ENCODE results near the gene KCTD15.
A peak's percentile ranks its signal among the peaks of the same experiment; 100 is the strongest.

KCTD15 gene

GRCh38 chr19:33800012-33800680 lies 3.5 kb downstream of the KCTD15 start:
- peaks cover 0 to 26% of the 10 kb centered on the region in 2 donors for H3K4me1 ChIP-seq (ENCODE audit: control insufficient read depth in 1 of 2, insufficient read depth in 2 of 2, low read length in 2 of 2)
- H3K9me3 ChIP-seq (ENCODE audit: control insufficient read depth in 1 of 2, low read length in 2 of 2): no peaks in the 10 kb centered on the region
- peaks cover 5 to 16% of the 10 kb centered on the region in 2 donors for H3K36me3 ChIP-seq (ENCODE audit: control insufficient read depth in 1 of 2, insufficient read depth in 2 of 2, low read length in 2 of 2)
- no peak overlapping the region for H3K27ac ChIP-seq (ENCODE audit: low read length)
- peak overlapping the region in 1 of 2 donors; percentile 85 for H3K4me3 ChIP-seq (ENCODE audit: low read depth in 1 of 2, low read length in 2 of 2)
- no peaks in the 10 kb centered on the region for H3K27me3 ChIP-seq (ENCODE audit: low read depth, low read length)

- peaks cover 0 to 34% of the 10 kb centered on the region in 2 donors for H3K4me1 ChIP-seq (ENCODE audit: control insufficient read depth in 1 of 2, insufficient read depth in 2 of 2, low read length in 2 of 2)
These were observed 4.7 kb downstream of the KCTD15 start for GRCh38 chr19:33801411-33801810.

GRCh38 chr19:33802001-33802400 lies 5.3 kb downstream of the KCTD15 start:
- Histone ChIP-seq H3K36me3 (ENCODE audit: control insufficient read depth in 1 of 2, insufficient read depth in 2 of 2, low read length in 2 of 2) (peaks cover 5 to 20% of the 10 kb centered on the region in 2 donors), H3K4me3 (ENCODE audit: low read depth in 1 of 2, low read length in 2 of 2) (no peak overlapping the region), H3K9me3 (ENCODE audit: control insufficient read depth in 1 of 2, low read length in 2 of 2) (no peaks in the 10 kb centered on the region), H3K27me3 (ENCODE audit: low read depth, low read length) (no peaks in the 10 kb centered on the region), H3K27ac (ENCODE audit: low read length) (no peak overlapping the region), H3K4me1 (ENCODE audit: control insufficient read depth in 1 of 2, insufficient read depth in 2 of 2, low read length in 2 of 2) (peaks cover 0 to 33% of the 10 kb centered on the region in 2 donors)

More at GRCh38 chr19:33801411-33801810, 4.7 kb downstream of the KCTD15 start:
- Histone ChIP-seq H3K27me3 (ENCODE audit: low read depth, low read length) (no peaks in the 10 kb centered on the region), H3K27ac (ENCODE audit: low read length) (no peak overlapping the region), H3K4me3 (ENCODE audit: low read depth in 1 of 2, low read length in 2 of 2) (no peak overlapping the region), H3K36me3 (ENCODE audit: control insufficient read depth in 1 of 2, insufficient read depth in 2 of 2, low read length in 2 of 2) (peaks cover 5 to 16% of the 10 kb centered on the region in 2 donors), H3K9me3 (ENCODE audit: control insufficient read depth in 1 of 2, low read length in 2 of 2) (no peaks in the 10 kb centered on the region)

- Histone ChIP-seq H3K4me1 (ENCODE audit: control insufficient read depth in 1 of 2, insufficient read depth in 2 of 2, low read length in 2 of 2) (peaks cover 0 to 29% of the 10 kb centered on the region in 2 donors), H3K27ac (ENCODE audit: low read length) (no peak overlapping the region), H3K36me3 (ENCODE audit: control insufficient read depth in 1 of 2, insufficient read depth in 2 of 2, low read length in 2 of 2) (peaks cover 5 to 23% of the 10 kb centered on the region in 2 donors), H3K9me3 (ENCODE audit: control insufficient read depth in 1 of 2, low read length in 2 of 2) (no peaks in the 10 kb centered on the region), H3K27me3 (ENCODE audit: low read depth, low read length) (no peaks in the 10 kb centered on the region), H3K4me3 (ENCODE audit: low read depth in 1 of 2, low read length in 2 of 2) (no peak overlapping the region)
These were observed 6.1 kb downstream of the KCTD15 start for GRCh38 chr19:33802801-33803200.

- peaks cover 5 to 28% of the 10 kb centered on the region in 2 donors for H3K36me3 ChIP-seq (ENCODE audit: control insufficient read depth in 1 of 2, insufficient read depth in 2 of 2, low read length in 2 of 2)
- no peak overlapping the region for H3K27ac ChIP-seq (ENCODE audit: low read length)
- no peak overlapping the region for H3K4me3 ChIP-seq (ENCODE audit: low read depth in 1 of 2, low read length in 2 of 2)
- H3K27me3 ChIP-seq (ENCODE audit: low read depth, low read length): no peaks in the 10 kb centered on the region
- H3K4me1 ChIP-seq (ENCODE audit: control insufficient read depth in 1 of 2, insufficient read depth in 2 of 2, low read length in 2 of 2): peaks cover 0 to 29% of the 10 kb centered on the region in 2 donors
- H3K9me3 ChIP-seq (ENCODE audit: control insufficient read depth in 1 of 2, low read length in 2 of 2): no peaks in the 10 kb centered on the region
These were observed 6.7 kb downstream of the KCTD15 start for GRCh38 chr19:33803383-33803782.

GRCh38 chr19:33804021-33804799 lies 7.5 kb downstream of the KCTD15 start:
- Histone ChIP-seq H3K9me3 (ENCODE audit: control insufficient read depth in 1 of 2, low read length in 2 of 2) (no peaks in the 10 kb centered on the region), H3K4me1 (ENCODE audit: control insufficient read depth in 1 of 2, insufficient read depth in 2 of 2, low read length in 2 of 2) (peaks cover 0 to 25% of the 10 kb centered on the region in 2 donors), H3K27ac (ENCODE audit: low read length) (peak overlapping the region; percentile 6), H3K36me3 (ENCODE audit: control insufficient read depth in 1 of 2, insufficient read depth in 2 of 2, low read length in 2 of 2) (peaks cover 5 to 32% of the 10 kb centered on the region in 2 donors), H3K4me3 (ENCODE audit: low read depth in 1 of 2, low read length in 2 of 2) (no peak overlapping the region), H3K27me3 (ENCODE audit: low read depth, low read length) (no peaks in the 10 kb centered on the region)

- H3K4me3 ChIP-seq (ENCODE audit: low read depth in 1 of 2, low read length in 2 of 2): no peak overlapping the region
- no peak overlapping the region for H3K27ac ChIP-seq (ENCODE audit: low read length)
- no peaks in the 10 kb centered on the region for H3K9me3 ChIP-seq (ENCODE audit: control insufficient read depth in 1 of 2, low read length in 2 of 2)
- peaks cover 0 to 19% of the 10 kb centered on the region in 2 donors for H3K4me1 ChIP-seq (ENCODE audit: control insufficient read depth in 1 of 2, insufficient read depth in 2 of 2, low read length in 2 of 2)
- peaks cover 5 to 32% of the 10 kb centered on the region in 2 donors for H3K36me3 ChIP-seq (ENCODE audit: control insufficient read depth in 1 of 2, insufficient read depth in 2 of 2, low read length in 2 of 2)
- H3K27me3 ChIP-seq (ENCODE audit: low read depth, low read length): no peaks in the 10 kb centered on the region
These were observed 8.6 kb downstream of the KCTD15 start for GRCh38 chr19:33805313-33805712.

GRCh38 chr19:33805840-33806433 lies 9.3 kb downstream of the KCTD15 start:
- Histone ChIP-seq H3K27me3 (ENCODE audit: low read depth, low read length) (no peaks in the 10 kb centered on the region), H3K9me3 (ENCODE audit: control insufficient read depth in 1 of 2, low read length in 2 of 2) (no peaks in the 10 kb centered on the region), H3K4me1 (ENCODE audit: control insufficient read depth in 1 of 2, insufficient read depth in 2 of 2, low read length in 2 of 2) (peaks cover 0 to 19% of the 10 kb centered on the region in 2 donors), H3K36me3 (ENCODE audit: control insufficient read depth in 1 of 2, insufficient read depth in 2 of 2, low read length in 2 of 2) (peaks cover 4 to 33% of the 10 kb centered on the region in 2 donors), H3K27ac (ENCODE audit: low read length) (no peak overlapping the region), H3K4me3 (ENCODE audit: low read depth in 1 of 2, low read length in 2 of 2) (no peak overlapping the region)

GRCh38 chr19:33806434-33806881 lies 9.8 kb downstream of the KCTD15 start:
- Histone ChIP-seq H3K4me3 (ENCODE audit: low read depth in 1 of 2, low read length in 2 of 2) (no peak overlapping the region), H3K9me3 (ENCODE audit: control insufficient read depth in 1 of 2, low read length in 2 of 2) (no peaks in the 10 kb centered on the region), H3K4me1 (ENCODE audit: control insufficient read depth in 1 of 2, insufficient read depth in 2 of 2, low read length in 2 of 2) (peaks cover 0 to 19% of the 10 kb centered on the region in 2 donors), H3K36me3 (ENCODE audit: control insufficient read depth in 1 of 2, insufficient read depth in 2 of 2, low read length in 2 of 2) (peaks cover 0 to 33% of the 10 kb centered on the region in 2 donors), H3K27me3 (ENCODE audit: low read depth, low read length) (no peaks in the 10 kb centered on the region), H3K27ac (ENCODE audit: low read length) (no peak overlapping the region)

GRCh38 chr19:33808399-33808798 lies 11.7 kb downstream of the KCTD15 start:
- peaks cover 0 to 19% of the 10 kb centered on the region in 2 donors for H3K4me1 ChIP-seq (ENCODE audit: control insufficient read depth in 1 of 2, insufficient read depth in 2 of 2, low read length in 2 of 2)
- no peak overlapping the region for H3K27ac ChIP-seq (ENCODE audit: low read length)
- peaks cover 6 to 46% of the 10 kb centered on the region in 2 donors for H3K36me3 ChIP-seq (ENCODE audit: control insufficient read depth in 1 of 2, insufficient read depth in 2 of 2, low read length in 2 of 2)
- no peaks in the 10 kb centered on the region for H3K27me3 ChIP-seq (ENCODE audit: low read depth, low read length)
- no peaks in the 10 kb centered on the region for H3K9me3 ChIP-seq (ENCODE audit: control insufficient read depth in 1 of 2, low read length in 2 of 2)
- no peak overlapping the region for H3K4me3 ChIP-seq (ENCODE audit: low read depth in 1 of 2, low read length in 2 of 2)

GRCh38 chr19:33809960-33810359 lies 13.3 kb downstream of the KCTD15 start:
- H3K36me3 ChIP-seq (ENCODE audit: control insufficient read depth in 1 of 2, insufficient read depth in 2 of 2, low read length in 2 of 2): peaks cover 6 to 46% of the 10 kb centered on the region in 2 donors
- no peak overlapping the region for H3K27ac ChIP-seq (ENCODE audit: low read length)
- H3K9me3 ChIP-seq (ENCODE audit: control insufficient read depth in 1 of 2, low read length in 2 of 2): no peaks in the 10 kb centered on the region
- H3K27me3 ChIP-seq (ENCODE audit: low read depth, low read length): no peaks in the 10 kb centered on the region
- H3K4me3 ChIP-seq (ENCODE audit: low read depth in 1 of 2, low read length in 2 of 2): no peak overlapping the region
- H3K4me1 ChIP-seq (ENCODE audit: control insufficient read depth in 1 of 2, insufficient read depth in 2 of 2, low read length in 2 of 2): peaks cover 0 to 9% of the 10 kb centered on the region in 2 donors

All from muscle layer of duodenum (tissue), 2 donors.